BE2C (cell line): ENCODE data around the gene TSC22D2.

Experiments
- DNase-seq: peaks from one replicate; pipeline ENCODE4 v3.0.0-alpha.2; 2020
- H3K27me3 ChIP-seq: fragments of 250-450 bp; sonication (Bioruptor Pico); 2 replicates; pipeline ENCODE4 v1.5.1; 2020; ENCODE audit warnings: mild to moderate bottlenecking
- H3K36me3 ChIP-seq: fragments of 250-450 bp; sonication (Bioruptor Pico); 2 replicates; pipeline ENCODE4 v1.5.1; 2020; ENCODE audit warnings: mild to moderate bottlenecking
- H3K4me1 ChIP-seq: fragments of 250-450 bp; sonication (Bioruptor Pico); 2 replicates; pipeline ENCODE4 v1.5.1; 2020
- H3K4me3 ChIP-seq: 2 replicates; pipeline ENCODE4 v1.5.1; 2011; ENCODE audit warnings: low read depth, low read length
- H3K9me3 ChIP-seq: fragments of 250-450 bp; sonication (Bioruptor Pico); 2 replicates; pipeline ENCODE4 v1.5.1; 2020
- TF ChIP-seq, protein P1 (sequence below): IDR thresholded peaks from 2 replicates; pipeline ENCODE4 v1.5.1; 2012; ENCODE audit warnings: mild to moderate bottlenecking, low read depth, low read length

TSC22D2 gene

DNA sequence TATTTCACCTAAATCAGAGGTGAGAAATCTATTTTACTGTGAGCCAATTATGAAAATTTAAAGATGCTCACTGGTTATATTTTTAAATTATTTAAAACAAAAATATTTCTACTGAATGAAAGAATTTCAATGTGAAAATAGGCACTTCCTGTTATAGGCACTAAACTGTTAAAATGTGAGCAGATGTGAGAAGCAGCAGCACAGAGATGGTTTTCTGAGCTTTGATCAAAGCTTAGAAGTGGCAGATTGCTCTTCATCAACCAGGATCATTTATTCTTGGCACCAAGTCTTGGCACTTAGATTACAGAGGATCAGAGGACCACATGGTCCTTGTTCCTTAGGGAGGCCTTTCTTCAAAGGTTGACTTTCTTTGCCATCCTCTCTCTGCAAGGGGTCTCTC lies 18.0 kb upstream of the TSC22D2 start:
- no peak overlapping the region for H3K4me3 ChIP-seq
- no peaks in the 10 kb centered on the region for H3K4me1 ChIP-seq
- H3K9me3 ChIP-seq = no peaks in the 10 kb centered on the region; the same call in 1 of the 2 replicates
- H3K27me3 ChIP-seq = no peaks in the 10 kb centered on the region
- TF ChIP-seq, protein P1, sequence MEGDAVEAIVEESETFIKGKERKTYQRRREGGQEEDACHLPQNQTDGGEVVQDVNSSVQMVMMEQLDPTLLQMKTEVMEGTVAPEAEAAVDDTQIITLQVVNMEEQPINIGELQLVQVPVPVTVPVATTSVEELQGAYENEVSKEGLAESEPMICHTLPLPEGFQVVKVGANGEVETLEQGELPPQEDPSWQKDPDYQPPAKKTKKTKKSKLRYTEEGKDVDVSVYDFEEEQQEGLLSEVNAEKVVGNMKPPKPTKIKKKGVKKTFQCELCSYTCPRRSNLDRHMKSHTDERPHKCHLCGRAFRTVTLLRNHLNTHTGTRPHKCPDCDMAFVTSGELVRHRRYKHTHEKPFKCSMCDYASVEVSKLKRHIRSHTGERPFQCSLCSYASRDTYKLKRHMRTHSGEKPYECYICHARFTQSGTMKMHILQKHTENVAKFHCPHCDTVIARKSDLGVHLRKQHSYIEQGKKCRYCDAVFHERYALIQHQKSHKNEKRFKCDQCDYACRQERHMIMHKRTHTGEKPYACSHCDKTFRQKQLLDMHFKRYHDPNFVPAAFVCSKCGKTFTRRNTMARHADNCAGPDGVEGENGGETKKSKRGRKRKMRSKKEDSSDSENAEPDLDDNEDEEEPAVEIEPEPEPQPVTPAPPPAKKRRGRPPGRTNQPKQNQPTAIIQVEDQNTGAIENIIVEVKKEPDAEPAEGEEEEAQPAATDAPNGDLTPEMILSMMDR = no peak
- no peak for DNase-seq
- no peaks in the 10 kb centered on the region for H3K36me3 ChIP-seq

DNA sequence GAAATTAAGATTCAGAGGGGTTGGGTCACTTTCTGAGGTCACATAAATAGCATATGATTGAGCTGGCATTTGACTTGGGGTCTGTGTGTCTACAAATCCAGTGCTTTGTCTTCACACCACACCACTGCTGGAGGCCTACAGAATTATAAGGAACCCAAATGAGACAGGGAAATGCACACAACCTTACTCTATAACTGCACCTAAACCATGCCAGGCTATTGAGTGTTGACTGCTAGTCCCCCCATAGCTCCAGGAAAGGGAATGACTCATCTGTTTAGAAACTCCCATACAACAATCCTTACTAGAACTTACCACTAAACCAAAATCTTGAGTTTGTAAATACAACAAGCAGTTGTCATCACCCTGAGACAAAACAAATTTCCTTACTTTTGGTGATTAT lies 16.9 kb upstream of the TSC22D2 start:
- no peaks in the 10 kb centered on the region for H3K4me1 ChIP-seq
- DNase-seq = no peak
- no peaks in the 10 kb centered on the region for H3K36me3 ChIP-seq
- H3K4me3 ChIP-seq = no peak overlapping the region
- no peaks in the 10 kb centered on the region; the same call in 1 of the 2 replicates for H3K9me3 ChIP-seq
- no peaks in the 10 kb centered on the region for H3K27me3 ChIP-seq
- TF ChIP-seq, protein P1 = no peak

DNA sequence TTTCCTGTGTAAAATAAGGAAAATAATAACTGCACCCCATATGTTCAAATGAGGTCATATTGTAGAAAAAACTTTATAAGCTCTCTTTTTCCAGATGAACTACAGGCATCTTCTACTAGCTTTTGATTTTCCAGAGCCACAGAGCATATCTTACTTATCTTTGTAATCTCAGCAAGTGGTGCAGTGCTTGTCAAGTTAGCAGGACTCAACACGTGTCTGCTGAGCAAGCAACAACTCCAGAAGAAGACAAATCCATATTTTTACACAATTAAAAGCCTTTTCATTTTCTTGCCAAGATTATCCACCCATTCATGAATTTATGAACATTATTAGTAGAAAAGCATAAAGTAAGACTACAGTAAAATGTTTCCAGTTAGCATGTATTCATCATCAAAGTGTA lies 14.4 kb upstream of the TSC22D2 start:
- Histone ChIP-seq H3K4me1 (no peaks in the 10 kb centered on the region), H3K36me3 (no peaks in the 10 kb centered on the region), H3K4me3 (no peak overlapping the region), H3K27me3 (no peaks in the 10 kb centered on the region), H3K9me3 (no peaks in the 10 kb centered on the region; the same call in 1 of the 2 replicates)
- DNase-seq = no peak
- TF ChIP-seq, protein P1 = no peak

DNA sequence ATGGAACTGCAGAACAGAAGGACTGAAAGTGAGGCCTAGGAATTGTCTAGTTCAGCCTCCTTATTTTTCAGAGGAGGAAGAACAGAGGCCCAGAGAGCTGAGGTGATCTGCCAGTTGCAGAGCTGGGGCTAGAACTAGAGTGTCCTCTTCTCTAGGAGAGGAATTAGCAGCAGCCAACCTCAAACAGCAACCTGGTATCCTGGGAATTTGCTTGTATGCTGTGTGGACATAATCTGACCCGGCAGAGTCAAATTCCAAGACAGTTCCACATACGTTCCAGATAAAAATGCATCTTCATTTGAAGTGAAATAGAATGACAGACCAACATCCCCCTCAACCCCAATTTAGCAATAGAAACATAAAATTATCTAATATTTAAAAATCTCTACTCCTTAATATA lies 13.5 kb upstream of the TSC22D2 start:
- Histone ChIP-seq H3K27me3 (no peaks in the 10 kb centered on the region), H3K9me3 (no peaks in the 10 kb centered on the region; the same call in 1 of the 2 replicates), H3K36me3 (no peaks in the 10 kb centered on the region), H3K4me1 (no peaks in the 10 kb centered on the region), H3K4me3 (no peak overlapping the region)
- TF ChIP-seq, protein P1 = no peak
- DNase-seq = no peak

DNA sequence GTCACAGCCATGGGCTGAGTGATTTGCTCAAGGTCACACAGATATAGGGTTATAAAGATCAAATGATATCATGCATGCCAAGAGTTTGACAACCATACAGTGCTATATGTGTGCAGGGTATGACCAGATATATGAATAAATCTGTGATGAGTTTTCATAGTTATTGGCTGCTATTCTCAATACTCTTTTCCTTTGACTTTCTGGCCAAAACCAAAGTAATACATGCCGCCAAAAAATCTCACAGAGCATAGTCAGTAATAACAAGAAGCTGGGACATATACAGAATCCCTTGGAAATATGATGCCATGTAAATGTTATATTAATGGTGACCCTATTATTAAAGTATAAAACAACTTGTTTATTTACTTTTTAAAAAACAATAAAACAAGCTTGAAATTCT lies 11.6 kb upstream of the TSC22D2 start:
- Histone ChIP-seq H3K4me3 (no peak overlapping the region), H3K36me3 (no peaks in the 10 kb centered on the region), H3K4me1 (no peaks in the 10 kb centered on the region), H3K9me3 (no peaks in the 10 kb centered on the region), H3K27me3 (no peaks in the 10 kb centered on the region)
- TF ChIP-seq, protein P1 = no peak
- no peak for DNase-seq

DNA sequence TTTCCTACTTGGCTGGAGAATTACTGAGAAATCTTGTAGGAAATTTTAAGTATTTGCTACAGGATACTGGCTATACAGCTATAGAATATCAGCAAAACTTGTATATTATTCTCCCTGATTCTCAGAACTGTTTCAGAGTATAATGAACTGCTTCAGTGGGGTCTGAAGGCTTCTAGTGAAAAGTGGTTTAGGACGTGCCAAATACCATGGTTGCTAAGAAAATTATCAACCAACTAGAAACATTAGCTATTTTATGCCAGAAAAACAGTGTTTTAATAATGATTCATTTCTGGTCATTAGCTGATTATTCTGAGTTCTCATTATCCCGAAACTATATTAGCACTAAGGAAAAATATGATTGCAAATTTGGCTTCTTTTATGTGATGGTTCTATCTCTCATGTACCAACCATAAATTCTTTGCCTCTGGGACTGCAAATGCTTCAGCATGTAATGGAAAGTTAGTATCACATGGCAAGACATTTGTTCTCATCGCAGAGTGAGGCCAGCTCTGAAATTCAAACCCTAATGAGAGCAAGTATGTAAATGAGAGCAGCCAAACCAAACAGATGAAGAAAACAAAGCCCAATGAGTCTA lies 11.0 kb upstream of the TSC22D2 start:
- Histone ChIP-seq H3K4me1 (no peaks in the 10 kb centered on the region), H3K4me3 (no peak overlapping the region), H3K36me3 (no peaks in the 10 kb centered on the region), H3K9me3 (no peaks in the 10 kb centered on the region), H3K27me3 (no peaks in the 10 kb centered on the region)
- DNase-seq = no peak
- TF ChIP-seq, protein P1 = no peak
